Breast epithelium (tissue), 3 donors: Measurements from ENCODE around the gene THAP12.

ENCODE experiments used
- POLR2A ChIP-seq: fragments of 450-650 bp; IDR thresholded peaks from one replicate; pipeline ENCODE4 v1.6.1; 2016; ENCODE audit warnings: antibody characterized with exemption, mild to moderate bottlenecking, moderate library complexity
- TF ChIP-seq, protein P1 (sequence below), 3 donors: fragments of 450-650 bp; IDR thresholded peaks; one replicate each; pipeline ENCODE4 v1.5.1; 2016 to 2017; ENCODE audit warnings: antibody characterized with exemption in 3 of 3, mild to moderate bottlenecking in 3 of 3, moderate library complexity in 3 of 3

GRCh38 chr11:76307396-76307795, 73.5 kb downstream of the THAP12 start:
- TF ChIP-seq, protein P1, sequence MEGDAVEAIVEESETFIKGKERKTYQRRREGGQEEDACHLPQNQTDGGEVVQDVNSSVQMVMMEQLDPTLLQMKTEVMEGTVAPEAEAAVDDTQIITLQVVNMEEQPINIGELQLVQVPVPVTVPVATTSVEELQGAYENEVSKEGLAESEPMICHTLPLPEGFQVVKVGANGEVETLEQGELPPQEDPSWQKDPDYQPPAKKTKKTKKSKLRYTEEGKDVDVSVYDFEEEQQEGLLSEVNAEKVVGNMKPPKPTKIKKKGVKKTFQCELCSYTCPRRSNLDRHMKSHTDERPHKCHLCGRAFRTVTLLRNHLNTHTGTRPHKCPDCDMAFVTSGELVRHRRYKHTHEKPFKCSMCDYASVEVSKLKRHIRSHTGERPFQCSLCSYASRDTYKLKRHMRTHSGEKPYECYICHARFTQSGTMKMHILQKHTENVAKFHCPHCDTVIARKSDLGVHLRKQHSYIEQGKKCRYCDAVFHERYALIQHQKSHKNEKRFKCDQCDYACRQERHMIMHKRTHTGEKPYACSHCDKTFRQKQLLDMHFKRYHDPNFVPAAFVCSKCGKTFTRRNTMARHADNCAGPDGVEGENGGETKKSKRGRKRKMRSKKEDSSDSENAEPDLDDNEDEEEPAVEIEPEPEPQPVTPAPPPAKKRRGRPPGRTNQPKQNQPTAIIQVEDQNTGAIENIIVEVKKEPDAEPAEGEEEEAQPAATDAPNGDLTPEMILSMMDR (IDR thresholded peaks at IDR 0.05), result no peak
- TF ChIP-seq POLR2A, result no peak
